Peyer's patch (tissue), 4 donors: ENCODE data around the gene SOBP.

ENCODE experiments used
- POLR2A ChIP-seq, 2 donors: fragments of 450-650 bp; IDR thresholded peaks; one replicate each; pipeline ENCODE4 v1.5.1; 2017; ENCODE audit warnings: antibody characterized with exemption in 2 of 2, mild to moderate bottlenecking in 2 of 2, moderate library complexity in 2 of 2
- TF ChIP-seq, protein P1 (sequence below), 6 experiments: fragments of 450-650 bp in 4 of 6; fragments of 200-600 bp in 2 of 6; sonication (generic) in 1 of 6; IDR thresholded peaks; one replicate each; pipeline ENCODE4 v1.5.1; 2017 to 2019; ENCODE audit warnings: antibody characterized with exemption in 6 of 6, mild to moderate bottlenecking in 3 of 6, moderate library complexity in 1 of 6

DNA sequence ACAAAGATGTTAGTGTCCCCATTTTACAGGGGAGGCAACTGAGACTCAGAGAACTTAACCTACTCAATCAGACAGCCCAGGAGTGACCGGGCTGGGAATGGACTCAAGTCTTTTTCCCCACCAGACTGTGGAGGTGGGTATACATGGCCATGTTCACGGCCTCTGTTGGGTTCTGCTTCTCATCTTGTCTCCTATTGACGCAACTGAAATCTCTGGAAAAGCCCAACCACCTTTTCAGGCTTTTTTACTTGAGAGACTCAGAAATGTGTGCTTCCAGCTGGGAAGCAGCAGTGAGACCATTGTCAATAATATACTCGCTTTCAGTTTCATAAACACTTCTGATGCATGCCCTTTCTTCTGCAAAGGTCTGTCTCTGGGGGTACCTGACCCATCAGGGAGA, 70.7 kb downstream of the SOBP start:
- TF ChIP-seq, protein P1, sequence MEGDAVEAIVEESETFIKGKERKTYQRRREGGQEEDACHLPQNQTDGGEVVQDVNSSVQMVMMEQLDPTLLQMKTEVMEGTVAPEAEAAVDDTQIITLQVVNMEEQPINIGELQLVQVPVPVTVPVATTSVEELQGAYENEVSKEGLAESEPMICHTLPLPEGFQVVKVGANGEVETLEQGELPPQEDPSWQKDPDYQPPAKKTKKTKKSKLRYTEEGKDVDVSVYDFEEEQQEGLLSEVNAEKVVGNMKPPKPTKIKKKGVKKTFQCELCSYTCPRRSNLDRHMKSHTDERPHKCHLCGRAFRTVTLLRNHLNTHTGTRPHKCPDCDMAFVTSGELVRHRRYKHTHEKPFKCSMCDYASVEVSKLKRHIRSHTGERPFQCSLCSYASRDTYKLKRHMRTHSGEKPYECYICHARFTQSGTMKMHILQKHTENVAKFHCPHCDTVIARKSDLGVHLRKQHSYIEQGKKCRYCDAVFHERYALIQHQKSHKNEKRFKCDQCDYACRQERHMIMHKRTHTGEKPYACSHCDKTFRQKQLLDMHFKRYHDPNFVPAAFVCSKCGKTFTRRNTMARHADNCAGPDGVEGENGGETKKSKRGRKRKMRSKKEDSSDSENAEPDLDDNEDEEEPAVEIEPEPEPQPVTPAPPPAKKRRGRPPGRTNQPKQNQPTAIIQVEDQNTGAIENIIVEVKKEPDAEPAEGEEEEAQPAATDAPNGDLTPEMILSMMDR (IDR thresholded peaks at IDR 0.05): no peak
- TF ChIP-seq POLR2A (IDR thresholded peaks at IDR 0.05): no peak
